Measurements from ENCODE around the gene ELF4.

ELF4 gene

DNA sequence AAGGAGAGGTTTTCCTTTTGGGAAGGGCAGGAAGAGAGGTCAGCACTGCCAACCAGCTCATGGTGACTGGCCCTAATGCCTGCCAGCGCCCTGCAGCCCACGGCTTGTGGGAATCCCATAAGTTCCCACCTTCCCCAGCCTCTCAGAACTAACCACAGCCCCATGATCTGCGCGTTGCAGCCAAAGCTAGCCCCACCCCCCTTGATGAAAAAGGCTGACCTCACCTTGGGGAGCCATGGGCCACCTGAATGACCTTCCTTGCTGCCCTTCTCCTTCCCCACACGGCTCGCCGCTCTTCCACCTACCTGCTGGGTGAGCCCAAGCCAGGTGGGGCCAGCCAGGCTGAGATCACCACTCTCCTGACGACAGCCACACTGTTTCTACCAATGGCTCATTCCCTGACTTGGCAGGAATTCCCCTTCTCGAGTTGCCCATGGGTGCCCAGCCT is 3.9 kb upstream of the ELF4 start:
- DNase-seq (ENCODE audit: low read depth) = no peak

- no peak for DNase-seq (ENCODE audit: low read depth)
These were observed 1.2 kb upstream of the ELF4 start for GRCh38 chrX:130111220-130112154.

GRCh38 chrX:130109429-130110378 is 593 bp downstream of the ELF4 start:
- no peak for DNase-seq (ENCODE audit: low read depth)

DNA sequence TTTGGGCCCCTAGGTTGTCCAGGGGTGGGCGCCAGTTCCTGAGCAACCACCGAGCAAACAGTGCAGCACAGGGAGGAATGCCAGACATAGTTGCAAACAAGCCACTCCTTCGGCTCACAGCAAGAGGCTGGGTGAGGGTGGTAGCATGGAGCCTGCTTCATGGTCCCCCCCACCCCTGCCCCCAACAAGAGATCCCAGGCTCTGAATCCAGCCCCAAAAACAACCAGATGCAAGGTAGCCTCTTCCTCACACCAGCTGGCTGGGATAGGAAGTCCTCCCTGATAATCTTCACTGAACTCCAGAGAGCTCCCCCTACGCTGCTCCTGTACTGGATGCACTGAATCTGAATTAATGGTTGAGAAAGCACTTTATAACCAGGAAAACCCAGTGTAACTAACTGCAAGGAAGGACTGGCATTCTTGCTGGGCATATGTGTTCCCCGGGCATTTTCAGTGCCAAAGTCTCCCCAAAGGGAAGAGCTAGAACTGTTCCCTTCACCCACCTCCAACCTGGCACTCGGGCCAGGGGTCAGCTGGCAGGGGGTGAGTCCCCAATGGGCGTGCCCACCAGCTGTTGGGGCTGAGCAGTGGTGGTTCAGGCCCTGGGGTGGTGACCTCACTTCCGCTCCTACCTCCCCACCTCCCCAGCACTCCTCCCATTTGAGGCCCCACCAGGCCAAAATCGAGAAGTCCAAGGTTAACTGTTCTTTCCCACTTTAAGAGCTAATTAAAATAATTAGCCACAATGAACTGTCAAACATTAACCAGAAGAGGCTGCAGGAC is 1.5 kb downstream of the ELF4 start:
- DNase-seq (ENCODE audit: low read depth) = no peak

DNA sequence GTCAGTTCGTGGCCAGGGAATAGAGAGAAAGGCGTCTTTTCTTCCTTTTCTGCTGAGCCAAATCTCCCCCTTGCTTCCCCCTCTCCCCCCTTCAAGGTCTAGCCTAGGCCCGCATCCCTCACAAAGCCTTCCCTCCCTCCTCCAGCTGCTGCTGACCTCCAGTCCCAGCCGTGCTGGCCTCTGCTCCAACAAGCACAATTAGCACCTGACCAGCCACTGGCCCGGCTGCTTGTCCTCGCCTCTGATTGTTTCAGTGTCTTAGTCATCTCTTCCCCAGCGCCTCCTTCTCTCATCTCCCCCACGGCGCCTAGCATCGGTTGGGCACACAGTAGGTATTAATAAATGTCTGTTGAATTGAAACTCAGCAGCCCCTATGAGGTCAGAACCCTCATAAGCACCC is 4.2 kb downstream of the ELF4 start:
- no peak for DNase-seq (ENCODE audit: low read depth)

- no peak for DNase-seq (ENCODE audit: low read depth)
These were observed 5.1 kb downstream of the ELF4 start for GRCh38 chrX:130105244-130105643.

- no peak for DNase-seq (ENCODE audit: low read depth)
These were observed 6.7 kb downstream of the ELF4 start for GRCh38 chrX:130103605-130104004.

DNA sequence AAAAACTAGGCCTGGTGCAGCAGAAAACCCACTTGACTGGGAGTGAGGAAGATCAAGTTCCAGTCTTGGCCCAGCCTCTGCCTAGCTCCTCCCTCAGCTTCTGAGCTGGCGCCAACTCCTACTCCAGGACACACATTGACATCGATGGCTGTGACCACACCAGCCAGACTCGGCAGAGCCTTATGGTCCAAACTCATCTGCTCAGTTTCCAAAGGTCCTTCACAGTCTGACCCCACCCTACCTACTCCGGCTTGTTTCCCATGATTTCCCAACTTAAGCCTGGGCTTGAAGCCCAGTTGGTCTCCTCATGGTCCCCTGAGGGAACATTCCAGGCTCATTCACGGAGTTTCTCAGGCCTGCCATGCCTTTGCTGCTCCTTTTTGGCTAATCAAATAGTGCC is 10.1 kb downstream of the ELF4 start:
- no peak for DNase-seq (ENCODE audit: low read depth)

DNA sequence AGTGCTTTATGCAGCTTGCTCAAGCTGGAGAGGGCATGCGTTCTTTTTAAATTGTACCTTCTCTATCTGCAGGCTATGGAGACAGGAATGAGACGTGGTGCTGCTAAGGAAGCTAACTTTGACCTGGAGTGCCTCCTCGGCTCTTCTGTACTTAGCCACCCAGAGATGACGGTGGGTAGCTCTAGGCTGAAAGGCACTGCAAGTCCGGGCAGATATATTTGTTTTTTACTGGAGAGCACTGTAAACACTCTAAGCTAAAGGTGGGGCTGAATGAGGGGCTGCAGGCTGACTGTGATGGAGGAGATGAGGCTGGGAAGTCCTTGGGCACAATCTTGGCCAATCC is 12.1 kb downstream of the ELF4 start:
- no peak for DNase-seq (ENCODE audit: low read depth)

- no peak for DNase-seq (ENCODE audit: low read depth)
These were observed 12.6 kb downstream of the ELF4 start for GRCh38 chrX:130097507-130098209.

DNA sequence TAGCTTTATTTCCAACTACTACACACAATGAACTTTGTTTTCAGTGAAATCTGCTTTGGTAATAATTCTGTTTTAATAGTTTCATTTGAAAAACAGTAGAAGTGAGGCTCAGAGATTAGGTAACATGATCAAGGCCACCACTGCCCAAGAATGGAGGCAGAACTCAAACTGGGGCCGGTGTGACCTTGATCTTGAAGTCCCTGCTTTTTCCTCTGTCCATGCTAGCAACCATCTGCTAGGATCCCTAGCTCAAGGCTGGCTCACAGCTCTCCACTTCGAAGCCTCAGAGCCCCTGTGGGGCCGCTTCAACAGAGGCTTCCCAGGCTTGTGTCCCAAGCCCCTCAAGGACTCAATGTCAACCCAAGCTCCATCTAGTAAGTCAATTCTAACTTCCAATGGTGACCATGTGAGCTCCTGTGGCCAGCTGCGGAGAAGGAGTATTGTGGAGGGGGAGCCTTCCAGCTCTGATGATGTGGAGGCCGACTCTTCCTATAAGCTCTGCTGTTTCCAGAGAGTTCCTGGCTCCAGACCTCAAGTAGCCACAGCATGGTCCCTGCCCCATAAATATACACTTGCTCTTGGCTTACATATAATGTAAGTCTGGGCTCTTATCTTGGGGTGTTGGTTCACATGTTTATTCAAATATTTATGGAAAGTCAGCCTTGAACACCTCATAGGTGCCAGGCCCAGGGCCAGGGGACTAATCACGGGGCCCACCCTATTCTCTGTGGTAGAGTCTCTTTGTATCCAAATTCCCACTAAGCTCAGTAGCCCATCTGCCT is 14.9 kb downstream of the ELF4 start:
- no peak for DNase-seq (ENCODE audit: low read depth)

DNA sequence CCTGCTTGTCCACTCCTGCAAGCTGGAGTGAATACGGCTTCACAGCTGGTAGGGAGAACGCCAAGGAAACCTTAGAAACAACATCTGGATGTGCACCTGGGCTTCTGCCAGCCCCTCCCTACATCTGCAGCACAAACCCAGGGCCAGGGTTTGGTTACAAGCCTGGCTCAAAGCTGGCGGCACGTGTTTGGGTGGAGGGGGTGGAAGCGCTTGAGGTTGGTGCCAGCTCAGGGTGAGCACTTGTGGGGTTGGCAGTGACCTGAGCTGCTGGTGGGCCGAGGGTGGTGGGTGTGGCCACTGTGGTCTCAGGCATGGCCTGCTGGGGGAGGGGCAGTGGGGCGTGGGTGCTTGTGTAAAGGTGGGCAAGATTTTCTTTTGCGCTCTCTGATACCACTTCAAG is 15.6 kb downstream of the ELF4 start:
- no peak for DNase-seq (ENCODE audit: low read depth)

DNA sequence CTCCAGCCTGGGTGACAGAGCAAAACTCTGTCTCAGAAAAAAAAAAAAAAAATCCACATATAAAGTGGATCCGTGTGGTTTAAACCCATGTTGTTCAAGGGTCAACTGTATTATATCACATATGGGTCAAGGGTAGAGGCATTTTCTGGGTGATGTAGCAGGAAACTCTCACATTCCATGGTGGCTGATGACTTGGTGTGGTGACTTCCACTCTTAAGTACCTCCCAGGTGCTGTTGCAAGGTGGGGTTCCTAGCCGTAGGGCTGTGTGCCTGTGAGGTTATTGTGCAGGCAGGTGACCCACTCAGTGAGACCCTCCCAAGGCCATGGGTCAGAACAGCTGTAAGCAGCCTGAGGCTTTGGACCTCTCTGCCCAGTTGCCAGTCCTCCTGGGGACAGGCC is 17.0 kb downstream of the ELF4 start:
- no peak for DNase-seq (ENCODE audit: low read depth)

DNA sequence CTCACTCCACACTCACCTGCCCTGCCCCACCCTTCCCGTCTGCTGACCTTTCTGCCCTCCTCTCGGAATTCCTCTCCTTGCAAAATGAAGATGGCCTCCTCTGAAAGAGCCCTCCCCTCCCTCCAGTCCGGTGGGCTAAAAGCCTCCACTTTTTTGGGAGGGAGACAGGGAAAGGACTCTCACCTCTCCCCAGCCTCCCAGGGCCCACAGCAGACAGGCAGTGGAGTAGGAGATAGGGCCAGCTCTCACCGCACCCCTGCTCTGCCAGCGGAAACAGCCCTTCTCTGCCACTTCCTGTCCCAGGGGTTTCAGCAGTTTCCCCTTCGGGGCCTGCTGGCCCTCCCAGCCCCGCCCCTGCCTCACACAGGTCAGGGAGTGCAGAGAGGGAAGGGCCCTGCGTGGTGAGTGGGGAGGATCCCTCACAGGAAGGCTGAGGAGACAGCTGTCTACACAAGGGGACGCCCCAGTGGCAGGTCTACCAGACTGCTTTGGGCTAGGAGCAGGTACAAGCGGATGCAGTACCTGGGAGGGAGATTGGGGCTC is 18.2 kb downstream of the ELF4 start:
- DNase-seq (ENCODE audit: low read depth) = peak; percentile 67

- no peak for DNase-seq (ENCODE audit: low read depth)
These were observed 19.9 kb downstream of the ELF4 start for GRCh38 chrX:130090364-130090763.

DNA sequence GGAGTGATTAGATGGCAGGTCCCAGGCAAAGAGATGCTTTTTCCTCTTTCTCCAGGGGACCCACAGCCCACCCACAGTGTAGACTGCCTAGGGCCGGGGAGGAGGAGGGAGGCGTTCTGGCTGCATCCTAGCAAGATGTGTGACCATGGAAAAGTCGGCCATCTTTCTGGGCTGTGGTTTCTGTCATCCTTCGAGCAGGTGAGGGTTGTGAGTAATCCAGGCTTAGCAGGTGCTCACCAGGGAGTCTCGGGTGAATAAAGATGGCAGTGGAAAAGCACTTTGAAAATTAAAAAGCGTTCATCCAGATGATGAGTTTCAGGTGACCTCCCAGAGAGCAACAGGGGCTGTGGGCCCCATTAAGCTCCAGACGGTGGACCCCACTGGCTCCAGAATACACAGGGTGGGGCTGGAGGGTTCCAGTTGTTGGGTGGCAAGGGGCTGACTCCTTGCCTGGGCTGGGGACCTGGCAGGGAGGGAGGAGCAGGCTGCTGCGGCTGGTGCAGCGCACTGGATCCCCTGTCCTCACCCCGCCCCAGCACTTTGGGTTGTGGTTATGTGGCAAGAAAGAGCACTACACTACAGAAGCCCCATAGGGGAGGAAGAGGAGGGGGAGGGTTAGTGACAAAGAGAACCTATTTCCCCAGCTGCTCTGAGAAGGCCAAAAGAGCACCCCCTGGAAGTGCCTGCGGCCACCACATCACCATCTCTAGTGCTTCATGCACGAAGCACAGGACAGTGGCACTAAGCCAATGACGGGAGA is 23.7 kb downstream of the ELF4 start:
- DNase-seq (ENCODE audit: low read depth) = peak; percentile 41

GRCh38 chrX:130085551-130086446 is 24.5 kb downstream of the ELF4 start:
- DNase-seq (ENCODE audit: low read depth) = no peak

- DNase-seq (ENCODE audit: low read depth) = no peak
These were observed 25.6 kb downstream of the ELF4 start for GRCh38 chrX:130084631-130085237.
